Ishikawa (cell line): ENCODE results near the gene VWA7.

Source experiments
- CREB1 ChIP-seq: IDR thresholded peaks from 2 replicates; pipeline ENCODE4 v1.6.1; 2012; ENCODE audit warnings: low read depth
- EGR1 ChIP-seq: IDR thresholded peaks from 2 replicates; pipeline ENCODE4 v1.6.1; 2012
- EP300 ChIP-seq: IDR thresholded peaks from 2 replicates; pipeline ENCODE4 v1.6.1; 2012; ENCODE audit warnings: borderline replicate concordance
- RAD21 ChIP-seq: IDR thresholded peaks from 2 replicates; pipeline ENCODE4 v1.6.1; 2012; ENCODE audit warnings: low read depth
- TAF1 ChIP-seq: IDR thresholded peaks from 2 replicates; pipeline ENCODE4 v1.6.1; 2012; ENCODE audit warnings: low read depth, mild to moderate bottlenecking
- YY1 ChIP-seq: IDR thresholded peaks from 2 replicates; pipeline ENCODE4 v1.6.1; 2012; ENCODE audit warnings: low read depth
- ZBTB7A ChIP-seq: IDR thresholded peaks from 2 replicates; pipeline ENCODE4 v1.6.1; 2012; ENCODE audit warnings: low read depth
- TF ChIP-seq, protein P1 (sequence below): IDR thresholded peaks from 2 replicates; pipeline ENCODE4 v1.6.1; 2012; ENCODE audit warnings: low read depth, mild to moderate bottlenecking
- TF ChIP-seq, protein P2 (sequence below): IDR thresholded peaks from 2 replicates; pipeline ENCODE4 v1.6.1; 2012
- TF ChIP-seq, protein P3 (sequence below): IDR thresholded peaks from 2 replicates; pipeline ENCODE4 v1.6.1; 2012

DNA sequence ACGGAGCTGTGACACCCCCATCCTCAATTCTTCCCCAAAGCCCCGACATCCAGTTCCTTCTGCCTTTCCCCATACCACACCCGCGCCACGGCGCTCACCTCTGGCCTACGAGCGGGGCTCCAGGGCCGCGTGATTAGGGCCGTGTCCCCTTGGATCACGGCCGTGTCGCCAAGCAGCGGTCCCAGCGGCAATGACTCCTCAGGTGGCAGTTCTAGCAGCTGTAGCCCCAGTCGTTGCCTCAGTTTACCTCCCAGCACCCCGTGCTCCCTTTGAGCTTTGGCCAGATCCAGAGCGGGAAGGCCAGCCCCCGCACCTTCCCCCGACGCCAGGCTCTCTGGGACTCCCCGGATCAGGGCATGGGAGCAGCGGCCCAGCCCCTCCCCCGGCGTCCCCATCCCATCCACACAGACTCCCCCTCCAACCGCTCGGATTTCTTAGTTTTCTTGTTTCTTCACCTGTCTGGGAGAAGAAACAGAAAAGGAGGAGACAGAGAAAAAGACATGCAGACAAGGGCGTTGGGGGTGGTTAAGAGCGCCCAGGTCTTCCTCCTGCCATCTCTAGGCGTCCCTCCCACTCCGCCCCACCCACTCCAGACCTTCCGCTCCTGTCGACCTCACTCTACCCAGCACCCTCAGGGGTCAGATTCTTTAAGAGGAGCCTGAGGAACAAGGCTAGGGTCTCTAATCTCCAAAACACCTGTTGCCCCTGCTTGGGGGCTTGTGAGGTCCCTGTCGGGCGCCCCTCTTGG lies 48.2 kb downstream of the VWA7 start, which contains the start of gene DDAH2:
- TF ChIP-seq, protein P1, sequence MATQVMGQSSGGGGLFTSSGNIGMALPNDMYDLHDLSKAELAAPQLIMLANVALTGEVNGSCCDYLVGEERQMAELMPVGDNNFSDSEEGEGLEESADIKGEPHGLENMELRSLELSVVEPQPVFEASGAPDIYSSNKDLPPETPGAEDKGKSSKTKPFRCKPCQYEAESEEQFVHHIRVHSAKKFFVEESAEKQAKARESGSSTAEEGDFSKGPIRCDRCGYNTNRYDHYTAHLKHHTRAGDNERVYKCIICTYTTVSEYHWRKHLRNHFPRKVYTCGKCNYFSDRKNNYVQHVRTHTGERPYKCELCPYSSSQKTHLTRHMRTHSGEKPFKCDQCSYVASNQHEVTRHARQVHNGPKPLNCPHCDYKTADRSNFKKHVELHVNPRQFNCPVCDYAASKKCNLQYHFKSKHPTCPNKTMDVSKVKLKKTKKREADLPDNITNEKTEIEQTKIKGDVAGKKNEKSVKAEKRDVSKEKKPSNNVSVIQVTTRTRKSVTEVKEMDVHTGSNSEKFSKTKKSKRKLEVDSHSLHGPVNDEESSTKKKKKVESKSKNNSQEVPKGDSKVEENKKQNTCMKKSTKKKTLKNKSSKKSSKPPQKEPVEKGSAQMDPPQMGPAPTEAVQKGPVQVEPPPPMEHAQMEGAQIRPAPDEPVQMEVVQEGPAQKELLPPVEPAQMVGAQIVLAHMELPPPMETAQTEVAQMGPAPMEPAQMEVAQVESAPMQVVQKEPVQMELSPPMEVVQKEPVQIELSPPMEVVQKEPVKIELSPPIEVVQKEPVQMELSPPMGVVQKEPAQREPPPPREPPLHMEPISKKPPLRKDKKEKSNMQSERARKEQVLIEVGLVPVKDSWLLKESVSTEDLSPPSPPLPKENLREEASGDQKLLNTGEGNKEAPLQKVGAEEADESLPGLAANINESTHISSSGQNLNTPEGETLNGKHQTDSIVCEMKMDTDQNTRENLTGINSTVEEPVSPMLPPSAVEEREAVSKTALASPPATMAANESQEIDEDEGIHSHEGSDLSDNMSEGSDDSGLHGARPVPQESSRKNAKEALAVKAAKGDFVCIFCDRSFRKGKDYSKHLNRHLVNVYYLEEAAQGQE = no peak
- TF ChIP-seq YY1 = no peak; the same call in 1 of the 2 replicates
- TF ChIP-seq ZBTB7A = peak; percentile 93
- TF ChIP-seq TAF1 = no peak
- TF ChIP-seq, protein P2, sequence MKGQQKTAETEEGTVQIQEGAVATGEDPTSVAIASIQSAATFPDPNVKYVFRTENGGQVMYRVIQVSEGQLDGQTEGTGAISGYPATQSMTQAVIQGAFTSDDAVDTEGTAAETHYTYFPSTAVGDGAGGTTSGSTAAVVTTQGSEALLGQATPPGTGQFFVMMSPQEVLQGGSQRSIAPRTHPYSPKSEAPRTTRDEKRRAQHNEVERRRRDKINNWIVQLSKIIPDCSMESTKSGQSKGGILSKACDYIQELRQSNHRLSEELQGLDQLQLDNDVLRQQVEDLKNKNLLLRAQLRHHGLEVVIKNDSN = no peak
- TF ChIP-seq RAD21 = no peak
- TF ChIP-seq EP300 = no peak
- TF ChIP-seq, protein P3, sequence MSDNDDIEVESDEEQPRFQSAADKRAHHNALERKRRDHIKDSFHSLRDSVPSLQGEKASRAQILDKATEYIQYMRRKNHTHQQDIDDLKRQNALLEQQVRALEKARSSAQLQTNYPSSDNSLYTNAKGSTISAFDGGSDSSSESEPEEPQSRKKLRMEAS = no peak
- no peak for TF ChIP-seq CREB1
- no peak for TF ChIP-seq EGR1
